GM23338 (cell line): ENCODE measurements around the gene TNIP2. TPM values are rescaled to one million over a fixed set of nuclear protein-coding genes. Genes with fewer than 3 reads are reported as not detected.

Source experiments
- ATAC-seq: fragments of 200-7000 bp; cut with Tn5 transposase; 3 replicates; pipeline ENCODE4 v1.9.1; 2020
- DNase-seq: peaks from one replicate; pipeline ENCODE4 v3.0.0-alpha.2; 2015; ENCODE audit warnings: low spot score
- H2AFZ ChIP-seq: fragments of 200-600 bp; sonication (generic); 2 replicates; pipeline ENCODE4 v1.8.0; 2016; ENCODE audit warnings: antibody characterized with exemption, mild to moderate bottlenecking, moderate library complexity
- H3F3A ChIP-seq: fragments of 200-600 bp; sonication (generic); replicated peaks from 2 replicates; pipeline ENCODE4 v1.8.0; 2017; ENCODE audit warnings: antibody characterized with exemption, mixed run types, low read depth
- H3K27ac ChIP-seq: fragments of 200-600 bp; sonication (generic); 2 replicates; pipeline ENCODE4 v1.6.1; 2016; ENCODE audit warnings: low read depth
- H3K27me3 ChIP-seq: fragments of 200-600 bp; sonication (generic); 2 replicates; pipeline ENCODE4 v1.8.0; 2016; ENCODE audit warnings: mild to moderate bottlenecking, mixed run types, moderate library complexity; ENCODE audit not compliant: insufficient read depth
- H3K36me3 ChIP-seq: fragments of 200-600 bp; sonication (generic); 2 replicates; pipeline ENCODE4 v1.8.0; 2016; ENCODE audit warnings: mild to moderate bottlenecking; ENCODE audit not compliant: insufficient read depth
- H3K4me1 ChIP-seq: fragments of 200-600 bp; sonication (generic); 2 replicates; pipeline ENCODE4 v1.8.0; 2016; ENCODE audit warnings: mild to moderate bottlenecking, moderate library complexity; ENCODE audit not compliant: insufficient read depth
- H3K4me2 ChIP-seq: fragments of 200-600 bp; sonication (generic); 2 replicates; pipeline ENCODE4 v1.7.1; 2017; ENCODE audit warnings: mixed run types
- H3K4me3 ChIP-seq: fragments of 200-600 bp; sonication (generic); 2 replicates; pipeline ENCODE4 v1.6.1; 2016; ENCODE audit warnings: mixed run types
- H3K79me2 ChIP-seq: fragments of 200-600 bp; sonication (generic); replicated peaks from 2 replicates; pipeline ENCODE4 v1.8.0; 2017; ENCODE audit warnings: mild to moderate bottlenecking; ENCODE audit not compliant: insufficient read depth
- H3K9me2 ChIP-seq: fragments of 200-600 bp; sonication (generic); 2 replicates; pipeline ENCODE4 v1.8.0; 2017; ENCODE audit not compliant: insufficient read depth
- H4K20me1 ChIP-seq: fragments of 200-600 bp; sonication (generic); replicated peaks from 2 replicates; pipeline ENCODE4 v1.8.0; 2017; ENCODE audit warnings: mild to moderate bottlenecking; ENCODE audit not compliant: insufficient read depth
- H3K27ac Mint-ChIP-seq: 2 replicates; pipeline ENCODE4 v1.8.0; 2020; ENCODE audit warnings: inconsistent platforms, mild to moderate bottlenecking, moderate library complexity, mixed read lengths
- H3K27me3 Mint-ChIP-seq: 3 replicates; pipeline ENCODE4 v1.8.0; 2022; ENCODE audit warnings: low read depth, mild to moderate bottlenecking, moderate library complexity, mixed read lengths, inconsistent platforms; ENCODE audit not compliant: insufficient read depth, poor library complexity
- H3K36me3 Mint-ChIP-seq: 3 replicates; pipeline ENCODE4 v1.8.0; 2021; ENCODE audit warnings: low read depth, mild to moderate bottlenecking, inconsistent platforms, moderate library complexity, mixed read lengths
- H3K4me1 Mint-ChIP-seq: 3 replicates; pipeline ENCODE4 v1.8.0; 2020; ENCODE audit warnings: mild to moderate bottlenecking, inconsistent platforms, mixed read lengths
- H3K4me3 Mint-ChIP-seq: 3 replicates; pipeline ENCODE4 v1.8.0; 2021; ENCODE audit warnings: moderate library complexity, mild to moderate bottlenecking, inconsistent platforms, mixed read lengths
- H3K9me3 Mint-ChIP-seq: 3 replicates; pipeline ENCODE4 v1.8.0; 2020; ENCODE audit warnings: moderate library complexity, mild to moderate bottlenecking, inconsistent platforms, mixed read lengths
- CREB1 ChIP-seq: fragments of 250-450 bp; sonication (Bioruptor Pico); IDR thresholded peaks from 2 replicates; pipeline ENCODE4 v1.5.0; 2020; ENCODE audit warnings: low read depth, mild to moderate bottlenecking, moderate library complexity
- CTCF ChIP-seq, 2 experiments: fragments of 200-600 bp in 1 of 2; sonication (generic) in 1 of 2; conservative IDR thresholded peaks; 2 replicates each; pipeline versions ENCODE4 v1.5.1 to v1.6.1; 2016 to 2017; ENCODE audit warnings: antibody characterized with exemption in 2 of 2, low read depth in 2 of 2, mild to moderate bottlenecking in 2 of 2, moderate library complexity in 1 of 2
- ETS1 ChIP-seq: IDR thresholded peaks from 2 replicates; pipeline ENCODE4 v1.6.1; 2016; ENCODE audit warnings: antibody characterized with exemption
- EZH2 ChIP-seq: fragments of 200-600 bp; sonication (generic); IDR thresholded peaks from one replicate; pipeline ENCODE4 v1.8.0; 2017; ENCODE audit warnings: antibody characterized with exemption, mild to moderate bottlenecking, low read depth; ENCODE audit not compliant: unreplicated experiment
- EZH2phosphoT487 ChIP-seq: fragments of 200-600 bp; sonication (generic); IDR thresholded peaks from one replicate; pipeline ENCODE4 v1.8.1; 2018; ENCODE audit warnings: antibody characterized with exemption; ENCODE audit not compliant: unreplicated experiment
- JUNB ChIP-seq: IDR thresholded peaks from one replicate; pipeline ENCODE4 v1.6.1; 2016; ENCODE audit warnings: antibody characterized with exemption; ENCODE audit not compliant: unreplicated experiment
- NANOG ChIP-seq: IDR thresholded peaks from 2 replicates; pipeline ENCODE4 v1.6.1; 2016; ENCODE audit warnings: antibody characterized with exemption, borderline replicate concordance
- POLR2AphosphoS5 ChIP-seq: IDR thresholded peaks from 2 replicates; pipeline ENCODE4 v1.6.1; 2016; ENCODE audit warnings: antibody characterized with exemption, low read depth
- REST ChIP-seq: IDR thresholded peaks from one replicate; pipeline ENCODE4 v1.6.1; 2018; ENCODE audit warnings: antibody characterized with exemption; ENCODE audit not compliant: unreplicated experiment
- STAT1 ChIP-seq: IDR thresholded peaks from one replicate; pipeline ENCODE4 v1.6.1; 2016; ENCODE audit warnings: antibody characterized with exemption; ENCODE audit not compliant: unreplicated experiment
- ZNF114 ChIP-seq: fragments of 250-450 bp; sonication (Bioruptor Pico); IDR thresholded peaks from 2 replicates; pipeline ENCODE4 v1.5.0; 2020; ENCODE audit warnings: mild to moderate bottlenecking, moderate library complexity
- ZNF331 ChIP-seq: fragments of 250-450 bp; sonication (Bioruptor Pico); IDR thresholded peaks from 2 replicates; pipeline ENCODE4 v1.5.0; 2020; ENCODE audit warnings: low read depth, mild to moderate bottlenecking, moderate library complexity
- ZNF462 ChIP-seq: fragments of 250-450 bp; sonication (Bioruptor Pico); IDR thresholded peaks from 2 replicates; pipeline ENCODE4 v1.5.0; 2020; ENCODE audit warnings: mild to moderate bottlenecking, moderate library complexity
- polyA plus RNA-seq: library from polyadenylated mRNA; unstranded; fragments of >200 nt; fragmentation: Nextera tagmentation; extraction: Ambion mirVana; gene quantifications from 2 replicates; pipeline ENCODE4 v1.2.1, GENCODE V29; 2016
- total RNA-seq: library from RNA; depleted of rRNA; stranded (reverse); fragments of >200 nt; shearing (Covaris generic); gene quantifications from 2 replicates; pipeline ENCODE4 v1.2.3, GENCODE V29; 2014

The TNIP2 gene
- total and polyA plus RNA-seq, 2 experiments from 2014 or later: 34.8 to 61.4 TPM

- Histone ChIP-seq H3K27ac (no peak overlapping the region), H3K4me3 (no peak overlapping the region), H3K36me3 (no peaks in the 10 kb centered on the region), H4K20me1 (no peaks in the 10 kb centered on the region), H3K9me2 (no peaks in the 10 kb centered on the region), H2AFZ (no peak overlapping the region), H3K4me1 (peaks cover 21% of the 10 kb centered on the region), H3K27me3 (peaks cover 15% of the 10 kb centered on the region), H3K79me2 (no peaks in the 10 kb centered on the region), H3F3A (peaks cover 10% of the 10 kb centered on the region), H3K4me2 (no peak overlapping the region)
- Mint-ChIP-seq H3K9me3 (no peaks in the 10 kb centered on the region), H3K36me3 (no peaks in the 10 kb centered on the region), H3K27me3 (peaks cover 21% of the 10 kb centered on the region), H3K27ac (no peak overlapping the region), H3K4me1 (peaks cover 32% of the 10 kb centered on the region), H3K4me3 (no peak overlapping the region)
- ATAC-seq: no peak
- DNase-seq: no peak
- no peak for TF ChIP-seq NANOG
- TF ChIP-seq JUNB: no peak
- no peak for TF ChIP-seq CTCF (conservative IDR thresholded peaks at IDR 0.05; ENCODE audit: low read depth in 2 of 2)
- TF ChIP-seq ZNF462 (CRISPR knock-in tag): no peak
- TF ChIP-seq STAT1: no peak
- no peak for TF ChIP-seq ZNF114 (CRISPR knock-in tag)
- TF ChIP-seq EZH2phosphoT487: no peak
- TF ChIP-seq CREB1 (CRISPR knock-in tag): no peak
- no peak for TF ChIP-seq EZH2
- TF ChIP-seq POLR2AphosphoS5: no peak
- no peak for TF ChIP-seq ZNF331
- TF ChIP-seq ETS1: no peak
- no peak for TF ChIP-seq REST
Measured at GRCh38 chr4:2796849-2797544, 40.9 kb upstream of the TNIP2 start.
